ENCODE results near the gene FOXB1.

The FOXB1 gene
- 0 to 0.80 (median 0.38) reads per million in 4 donors for total RNA-seq

GRCh38 chr15:60004009-60004845 is at the start of gene FOXB1:
FOXB1 (plus strand) TSS chr15:60004311; CDS start chr15:60004964, 653 bp downstream.
- DNase-seq = peak in 1 of 5 donors; percentile 80

GRCh38 chr15:59958288-59958687 is 45.8 kb upstream of the FOXB1 start:
- no peak for DNase-seq

GRCh38 chr15:59960318-59960717 is 43.8 kb upstream of the FOXB1 start:
- DNase-seq = no peak

- no peak for DNase-seq
Observed at GRCh38 chr15:59963322-59963721, 40.8 kb upstream of the FOXB1 start.

GRCh38 chr15:59963925-59964324 is 40.2 kb upstream of the FOXB1 start:
- no peak for DNase-seq

- no peak for DNase-seq
Observed at GRCh38 chr15:59965741-59966140, 38.4 kb upstream of the FOXB1 start.

- no peak for DNase-seq
Observed at GRCh38 chr15:59966262-59966661, 37.8 kb upstream of the FOXB1 start.

GRCh38 chr15:59968314-59968713 is 35.8 kb upstream of the FOXB1 start:
- DNase-seq = no peak

- no peak for DNase-seq
Observed at GRCh38 chr15:59972241-59972640, 31.9 kb upstream of the FOXB1 start.

GRCh38 chr15:59976480-59977271 is 27.4 kb upstream of the FOXB1 start:
- peak in 4 of 5 donors; percentile 29 to 97 (median 42) for DNase-seq

GRCh38 chr15:59991834-59992233 is 12.3 kb upstream of the FOXB1 start:
- no peak for DNase-seq

GRCh38 chr15:59993041-59993750 is 10.9 kb upstream of the FOXB1 start:
- DNase-seq = no peak

- peak in 1 of 5 donors; percentile 48 for DNase-seq
Observed at GRCh38 chr15:59993950-59994401, 10.1 kb upstream of the FOXB1 start.

- no peak for DNase-seq
Observed at GRCh38 chr15:59994526-59994887, 9.6 kb upstream of the FOXB1 start.

- no peak for DNase-seq
Observed at GRCh38 chr15:59994888-59995557, 9.1 kb upstream of the FOXB1 start.

- DNase-seq = no peak
Observed at GRCh38 chr15:59995568-59996297, 8.4 kb upstream of the FOXB1 start.

- DNase-seq = no peak
Observed at GRCh38 chr15:59996298-59997041, 7.6 kb upstream of the FOXB1 start.

GRCh38 chr15:59997070-59997701 is 6.9 kb upstream of the FOXB1 start:
- peak in 2 of 5 donors; percentile 42 to 88 for DNase-seq

- DNase-seq = no peak
Observed at GRCh38 chr15:59998305-59998949, 5.7 kb upstream of the FOXB1 start.

All from T-helper 1 cell (primary cell).